ENCODE measurements around the gene NPAS2. TPM values are rescaled to one million over a fixed set of nuclear protein-coding genes. Genes with fewer than 3 reads are reported as not detected.

Gene NPAS2, protein sequence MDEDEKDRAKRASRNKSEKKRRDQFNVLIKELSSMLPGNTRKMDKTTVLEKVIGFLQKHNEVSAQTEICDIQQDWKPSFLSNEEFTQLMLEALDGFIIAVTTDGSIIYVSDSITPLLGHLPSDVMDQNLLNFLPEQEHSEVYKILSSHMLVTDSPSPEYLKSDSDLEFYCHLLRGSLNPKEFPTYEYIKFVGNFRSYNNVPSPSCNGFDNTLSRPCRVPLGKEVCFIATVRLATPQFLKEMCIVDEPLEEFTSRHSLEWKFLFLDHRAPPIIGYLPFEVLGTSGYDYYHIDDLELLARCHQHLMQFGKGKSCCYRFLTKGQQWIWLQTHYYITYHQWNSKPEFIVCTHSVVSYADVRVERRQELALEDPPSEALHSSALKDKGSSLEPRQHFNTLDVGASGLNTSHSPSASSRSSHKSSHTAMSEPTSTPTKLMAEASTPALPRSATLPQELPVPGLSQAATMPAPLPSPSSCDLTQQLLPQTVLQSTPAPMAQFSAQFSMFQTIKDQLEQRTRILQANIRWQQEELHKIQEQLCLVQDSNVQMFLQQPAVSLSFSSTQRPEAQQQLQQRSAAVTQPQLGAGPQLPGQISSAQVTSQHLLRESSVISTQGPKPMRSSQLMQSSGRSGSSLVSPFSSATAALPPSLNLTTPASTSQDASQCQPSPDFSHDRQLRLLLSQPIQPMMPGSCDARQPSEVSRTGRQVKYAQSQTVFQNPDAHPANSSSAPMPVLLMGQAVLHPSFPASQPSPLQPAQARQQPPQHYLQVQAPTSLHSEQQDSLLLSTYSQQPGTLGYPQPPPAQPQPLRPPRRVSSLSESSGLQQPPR
- 6.8 and 21.7 TPM in 2 replicates for total RNA-seq

GRCh38 chr2:100819370-100820272 lies at the start of gene NPAS2:
NPAS2 (plus strand) TSS chr2:100820139; CDS start chr2:100904755, 84,616 bp downstream.

DNA sequence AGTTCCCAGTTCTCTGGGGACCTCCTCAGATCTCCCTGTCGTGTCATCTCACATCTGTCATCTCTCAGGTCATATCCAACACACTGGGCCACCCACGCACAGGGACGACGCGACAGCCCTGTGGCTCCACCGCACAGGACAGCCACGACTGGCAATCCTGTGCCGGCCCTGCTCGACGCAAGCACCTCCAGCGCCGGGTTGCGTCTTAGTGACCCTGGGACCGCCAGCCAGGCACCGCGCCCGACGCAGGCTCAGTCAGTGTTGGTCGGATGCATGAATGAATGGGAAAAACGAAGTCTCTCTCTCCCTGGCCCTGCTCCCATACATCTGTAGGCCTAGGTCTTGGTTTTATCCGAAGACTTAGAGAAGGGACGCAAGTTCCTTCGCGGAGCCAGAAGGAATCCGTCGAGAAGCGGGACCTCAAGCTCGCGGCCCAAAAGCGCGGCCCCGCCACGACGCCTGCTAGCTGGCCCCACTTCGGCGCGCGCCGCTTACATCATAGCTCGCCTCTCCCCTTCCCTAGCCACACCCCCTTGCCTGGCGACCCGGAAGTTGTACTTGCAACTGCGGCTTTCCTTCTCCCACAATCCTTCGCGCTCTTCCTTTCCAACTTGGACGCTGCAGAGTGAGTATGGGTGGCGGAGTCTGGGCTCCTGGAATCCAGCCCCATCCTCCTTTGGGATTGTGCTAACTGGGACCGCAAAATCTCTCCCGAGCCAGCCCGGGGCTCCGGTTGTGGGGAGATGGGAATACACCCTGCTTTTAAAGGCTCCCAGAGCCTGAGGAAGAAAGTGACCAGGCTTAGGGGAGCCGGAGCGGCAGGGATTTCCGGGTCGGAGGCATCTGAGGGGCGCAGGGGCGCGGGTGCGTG lies 182.0 kb downstream of the NPAS2 start, which contains the start of gene RPL31:
RPL31 (plus strand) TSS at position 599 of the 871 bp plus-strand sequence. CDS start 413 bp downstream, outside the sequence.

Other genes starting within 250 kb of the NPAS2 start
- gene RPL31, start 182.2 kb downstream of the NPAS2 start, total RNA-seq, result 891 and 1,073 TPM in 2 replicates